ENCODE data around the gene CNDP1.
"Not testable (repeated sequence)": the region's sequence is repeated elsewhere in the genome, so short reads cannot be mapped to it uniquely, and the experiment has no call there.

The CNDP1 gene

DNA sequence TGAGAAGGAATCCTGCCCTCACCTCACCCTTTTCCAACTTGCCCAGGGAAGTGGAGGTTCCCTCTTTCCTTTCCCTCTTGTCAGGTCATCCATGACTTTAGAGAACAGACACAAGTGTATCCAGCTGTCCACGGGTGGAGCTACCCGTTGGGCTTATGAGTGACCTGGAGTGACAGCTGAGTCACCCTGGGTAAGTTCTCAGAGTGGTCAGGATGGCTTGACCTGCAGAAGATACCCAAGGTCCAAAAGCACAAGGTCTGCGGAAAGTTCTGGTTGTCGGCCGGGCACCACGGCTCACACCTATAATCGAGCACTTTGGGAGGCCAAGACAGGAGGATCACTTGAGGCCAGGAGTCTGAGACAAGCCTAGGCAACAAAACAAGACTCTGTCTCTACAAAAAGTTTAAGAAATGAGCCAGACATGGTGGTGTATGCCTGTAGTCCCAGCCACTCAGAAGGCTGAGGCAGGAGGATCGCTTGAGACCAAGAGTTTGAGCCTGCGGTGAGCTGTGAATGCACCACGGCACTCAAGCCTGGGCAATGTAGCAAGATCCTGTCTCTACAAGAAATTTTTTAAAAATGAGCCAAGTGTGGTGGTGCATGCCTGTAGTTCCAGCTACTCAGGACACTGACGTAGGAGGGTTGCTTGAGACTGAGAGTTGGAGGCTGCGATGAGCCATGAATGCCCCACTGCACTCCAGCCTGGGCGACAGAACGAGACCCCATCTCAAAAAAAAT is 14.0 kb upstream of the CNDP1 start:
- no peak for DNase-seq (ENCODE audit: low read depth in 2 of 2)

DNA sequence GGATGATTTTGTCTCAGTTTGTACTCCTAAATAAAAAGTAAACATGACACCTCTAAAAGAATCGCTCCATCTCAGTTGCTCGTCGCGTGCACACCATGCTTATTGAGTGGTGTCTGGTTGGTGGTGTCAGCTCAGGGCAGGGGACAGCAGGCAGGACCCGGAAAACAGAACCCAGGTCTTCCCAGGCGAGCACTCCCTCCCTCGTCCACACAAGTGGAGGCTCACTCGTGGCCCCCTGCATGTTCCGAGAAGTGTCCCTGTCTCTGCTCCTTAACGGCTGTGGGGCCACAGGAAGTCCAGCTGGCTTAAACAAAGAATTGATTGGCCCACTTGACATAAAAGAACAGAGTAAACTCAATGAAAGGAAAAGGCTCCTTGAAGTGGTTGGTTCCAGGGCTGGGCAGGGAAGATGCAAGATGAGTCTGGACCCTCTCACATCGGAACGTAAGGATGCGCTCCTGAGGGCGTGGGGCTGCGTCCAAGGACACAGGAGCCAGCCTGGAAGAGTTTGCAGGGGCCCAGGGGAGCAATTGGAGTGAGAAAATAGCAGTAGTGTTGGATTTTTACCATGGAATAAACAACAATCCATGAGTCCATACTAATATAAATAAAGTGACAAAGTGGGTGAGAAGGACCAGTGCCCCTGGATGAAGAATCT is 13.1 kb upstream of the CNDP1 start:
- no peak for DNase-seq (ENCODE audit: low read depth in 2 of 2)

DNA sequence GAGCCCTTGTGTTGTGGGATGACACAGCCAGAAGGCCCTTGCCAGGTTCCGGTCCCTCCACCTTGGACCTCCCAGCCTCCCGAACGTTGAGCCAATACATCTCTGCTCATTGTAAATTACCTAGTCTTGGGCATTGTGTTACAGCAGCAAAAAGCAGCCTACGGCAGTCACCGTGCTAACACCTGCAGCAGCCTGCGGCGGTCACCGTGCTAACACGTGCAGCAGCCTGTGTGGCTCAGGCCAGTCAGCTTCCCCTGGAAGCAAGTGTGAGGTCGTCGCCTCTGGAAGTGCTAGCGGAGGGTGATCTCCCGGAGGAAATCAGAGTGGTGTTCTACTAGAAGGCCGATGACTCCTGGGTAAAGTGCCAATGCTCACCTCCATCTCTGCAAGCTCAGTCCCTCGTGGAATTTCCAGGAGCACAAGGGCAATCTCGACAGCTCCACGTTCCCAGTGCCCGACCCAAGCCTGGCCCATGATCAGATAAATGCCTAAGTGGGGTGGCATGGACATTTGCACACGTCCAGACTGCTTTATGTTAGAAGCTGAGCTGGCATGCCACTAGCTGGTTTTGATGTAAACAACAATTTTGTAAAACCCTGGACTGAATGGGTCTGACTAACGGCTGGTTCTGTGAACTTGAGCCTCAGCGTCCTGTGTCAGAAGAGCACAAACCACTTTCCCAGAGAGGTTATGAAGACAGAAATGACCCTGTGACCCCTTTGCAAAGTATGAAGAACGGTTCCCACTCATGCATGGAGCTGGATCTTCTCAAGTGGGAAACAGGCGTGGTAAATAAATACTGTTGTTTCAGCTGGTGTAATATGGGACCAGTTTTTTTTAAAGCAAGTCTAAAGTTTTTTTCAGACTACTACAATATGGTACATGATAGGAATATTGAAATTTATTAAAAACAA is 11.4 kb upstream of the CNDP1 start:
- DNase-seq (ENCODE audit: low read depth in 2 of 2): no peak

DNA sequence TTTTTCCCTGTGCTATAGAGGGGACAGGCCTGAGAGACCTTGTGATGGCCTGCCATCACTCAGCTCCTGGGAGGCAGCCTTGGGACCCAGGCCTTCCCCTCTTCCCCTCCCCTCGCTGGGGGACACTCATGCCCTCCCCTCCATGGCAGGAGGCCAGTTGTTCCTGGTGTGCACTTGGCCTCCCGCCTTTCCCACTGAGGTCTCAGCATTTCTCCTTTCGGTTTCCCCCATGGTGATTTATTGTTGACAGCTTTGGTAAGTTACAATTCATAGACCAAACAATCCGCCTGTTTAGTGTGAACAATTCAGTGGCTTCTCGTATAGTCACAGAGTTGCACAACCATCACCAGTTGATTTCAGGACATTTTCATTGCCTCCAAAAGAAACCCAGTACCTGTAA is 10.2 kb upstream of the CNDP1 start:
- no peak for DNase-seq (ENCODE audit: low read depth in 2 of 2)

DNA sequence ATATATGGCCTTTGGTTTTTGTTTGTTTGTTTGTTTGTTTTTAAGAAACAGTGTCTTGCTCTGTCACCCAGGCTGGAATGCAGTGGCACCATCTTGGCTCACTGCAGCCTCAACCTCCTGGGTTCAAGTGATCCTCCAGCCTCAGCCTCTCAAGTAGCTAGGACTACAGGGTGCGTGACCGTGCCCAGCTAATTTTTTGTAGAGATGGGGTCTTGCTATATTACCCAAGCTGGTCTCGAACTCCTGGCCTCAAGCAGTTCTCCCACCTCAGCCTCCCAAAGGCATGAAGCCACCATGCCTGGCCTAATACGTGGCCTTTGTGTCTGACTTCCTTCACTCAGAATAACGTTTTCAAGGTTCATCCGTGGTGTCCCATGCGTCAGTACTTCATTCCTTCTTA is 9.4 kb upstream of the CNDP1 start:
- not testable (repeated sequence) for DNase-seq (ENCODE audit: low read depth in 2 of 2)

DNA sequence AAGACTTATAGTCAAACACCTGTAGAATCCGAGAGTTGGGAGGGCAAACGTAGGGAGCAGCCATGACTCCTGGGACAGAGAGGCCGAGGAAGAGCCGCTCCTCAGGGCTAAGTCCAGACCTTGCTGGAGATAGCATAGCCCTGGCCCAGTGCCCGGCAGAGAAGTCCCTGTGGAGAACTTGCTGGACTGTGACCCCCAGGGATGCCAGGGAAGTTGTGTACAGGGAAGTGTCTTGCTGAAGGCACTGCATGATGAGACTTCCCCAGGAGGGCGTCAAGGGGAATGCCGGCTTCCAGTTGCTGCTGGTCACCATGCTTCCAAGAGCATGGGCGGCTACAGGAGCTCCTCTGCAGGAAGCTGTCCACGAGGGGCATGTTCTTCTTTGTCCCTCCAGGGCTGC is 8.6 kb upstream of the CNDP1 start:
- no peak for DNase-seq (ENCODE audit: low read depth in 2 of 2)

DNA sequence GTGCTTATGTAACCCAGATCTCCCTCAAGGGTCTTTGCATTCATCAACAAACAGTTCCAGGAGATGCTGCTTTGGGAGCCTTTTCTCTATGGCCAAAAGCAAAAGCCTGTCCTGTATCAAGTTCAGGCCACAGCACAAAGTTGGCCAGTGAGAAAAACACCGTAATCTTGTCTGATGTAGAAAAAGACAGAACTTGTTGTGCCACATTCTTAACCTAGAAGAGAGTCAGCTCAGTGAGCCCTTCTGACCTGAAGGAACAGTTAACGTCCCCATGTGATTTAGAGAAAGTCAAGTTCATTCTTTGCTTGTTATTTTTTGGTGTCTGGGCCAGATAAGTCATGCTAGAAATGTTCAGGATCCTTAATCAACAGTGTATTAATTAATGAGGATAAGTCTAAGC is 7.8 kb upstream of the CNDP1 start:
- DNase-seq (ENCODE audit: low read depth in 2 of 2): no peak

DNA sequence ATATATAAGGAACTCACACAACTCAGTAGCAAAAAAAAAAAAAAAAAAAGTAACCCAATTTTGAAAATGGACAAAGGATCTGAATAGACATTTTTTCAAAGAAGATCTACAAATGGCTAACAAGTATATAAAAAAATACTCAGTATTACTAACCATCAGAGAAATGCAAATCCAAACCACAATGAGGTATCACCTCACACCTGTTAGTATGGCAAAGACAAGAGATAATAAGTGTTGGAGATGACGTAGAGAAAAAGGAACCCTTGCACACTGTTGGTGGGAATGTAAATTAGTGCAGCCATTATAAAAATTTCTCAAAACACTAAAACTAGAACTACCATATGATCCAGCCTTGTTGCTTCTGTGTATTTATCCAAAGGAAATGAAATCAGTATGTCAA is 5.8 kb upstream of the CNDP1 start:
- DNase-seq (ENCODE audit: low read depth in 2 of 2): no peak

DNA sequence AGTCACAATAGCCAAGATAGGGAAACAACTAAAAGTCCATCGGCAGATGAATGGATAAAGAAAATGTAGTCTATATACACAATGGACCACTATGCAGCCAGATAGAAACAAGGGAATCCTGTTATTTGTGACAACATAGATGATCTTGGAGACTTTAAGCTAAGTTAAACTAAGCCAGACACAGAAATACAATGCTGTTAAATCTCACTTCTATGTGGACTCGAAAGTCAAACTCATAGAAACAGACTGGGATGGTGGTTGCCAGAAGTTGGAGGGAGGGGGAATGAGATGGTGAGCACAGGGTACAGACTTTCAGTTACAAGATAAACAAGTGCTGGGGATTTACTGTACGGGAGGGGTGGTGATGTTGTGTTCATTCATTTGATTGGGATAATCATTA is 5.4 kb upstream of the CNDP1 start:
- no peak for DNase-seq (ENCODE audit: low read depth in 2 of 2)

DNA sequence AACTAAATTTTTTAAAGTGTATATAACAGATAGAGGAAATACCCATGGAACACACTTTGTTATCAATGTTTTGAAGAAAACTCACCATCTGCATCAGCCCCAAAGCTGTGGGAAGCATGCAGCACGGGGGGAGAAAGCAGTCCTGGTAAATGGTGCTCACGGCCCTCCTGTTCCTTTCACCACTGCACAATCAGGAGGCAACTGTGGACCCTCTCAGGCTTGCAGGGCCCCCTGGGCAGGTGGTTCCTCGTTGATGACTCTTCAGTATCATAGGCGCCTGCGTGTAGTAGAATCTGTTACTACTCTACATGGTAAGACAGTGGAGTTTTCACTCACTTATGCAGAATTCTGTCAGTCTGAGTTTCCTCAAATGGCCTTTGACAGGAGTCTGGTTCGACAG is 4.9 kb upstream of the CNDP1 start:
- no peak for DNase-seq (ENCODE audit: low read depth in 2 of 2)

DNA sequence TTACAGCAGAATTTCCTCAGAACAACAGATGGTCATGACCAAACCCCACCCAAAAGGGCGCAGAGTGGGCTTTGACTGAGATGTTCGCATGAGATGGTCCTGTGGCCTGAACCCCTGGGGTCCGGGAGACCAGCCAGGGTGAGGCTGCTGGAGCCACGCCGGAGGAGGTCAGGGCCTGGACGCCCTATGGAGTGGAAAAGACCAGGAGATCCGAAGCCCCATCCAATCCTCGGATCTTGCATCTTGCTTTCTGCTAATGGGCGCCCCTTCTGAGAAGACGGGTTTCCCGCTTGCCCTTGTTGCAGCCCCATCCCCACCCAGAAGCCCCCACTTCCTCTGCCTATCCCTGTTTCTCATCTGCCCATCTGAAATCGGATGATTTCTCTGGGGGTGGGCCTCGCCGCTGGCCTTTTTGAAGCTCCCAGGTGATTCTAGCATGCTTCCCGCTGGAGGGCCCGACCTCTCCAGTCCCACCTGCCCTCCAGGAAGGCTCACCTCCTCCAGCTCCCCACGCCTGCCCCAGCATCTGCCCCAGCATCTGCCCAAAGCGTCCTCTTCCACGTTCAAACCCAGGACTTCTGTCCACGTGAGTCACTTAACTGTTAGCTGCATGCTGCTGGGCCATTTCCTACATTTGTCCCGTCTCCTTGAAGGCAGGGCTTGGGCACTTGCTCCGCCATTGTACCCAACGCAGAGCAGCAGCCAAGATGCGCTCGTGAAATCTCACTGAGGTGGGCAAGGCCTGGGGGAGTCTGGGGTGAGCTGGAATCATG is 4.3 kb upstream of the CNDP1 start:
- no peak for DNase-seq (ENCODE audit: low read depth in 2 of 2)

DNA sequence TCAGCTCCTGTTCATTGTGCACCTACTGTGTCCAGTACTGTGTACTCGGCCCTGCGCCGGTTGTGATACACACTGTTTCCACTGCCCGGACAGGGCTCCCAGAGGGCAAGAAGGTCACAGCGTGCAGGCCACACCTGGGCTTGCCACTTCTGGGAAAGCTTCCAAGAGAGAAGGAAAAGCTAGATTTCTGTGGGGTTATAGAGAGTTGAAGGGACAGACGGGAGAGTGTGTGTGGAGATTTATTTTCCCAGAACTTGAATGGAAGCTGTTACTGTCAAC is 3.8 kb upstream of the CNDP1 start:
- no peak for DNase-seq (ENCODE audit: low read depth in 2 of 2)

DNA sequence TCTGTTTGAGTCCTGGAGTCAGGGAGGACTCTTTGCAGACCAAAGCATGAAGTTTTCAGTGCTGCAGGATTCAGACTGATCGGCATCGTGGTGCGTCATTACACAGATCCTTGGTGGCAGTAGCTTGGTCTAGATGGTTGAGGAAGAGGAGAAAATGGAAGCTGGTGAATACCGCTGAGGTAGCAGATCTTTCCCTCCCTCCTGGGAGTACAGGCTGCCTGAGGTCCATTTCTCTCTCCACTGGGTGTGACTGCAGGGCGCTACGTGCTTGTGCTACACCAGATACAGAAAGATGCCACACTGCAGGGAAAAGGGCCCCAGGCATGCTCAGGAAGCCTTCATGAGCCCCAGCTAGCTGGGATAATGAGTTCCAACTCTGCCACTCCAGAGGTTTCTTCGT is 3.3 kb upstream of the CNDP1 start:
- no peak for DNase-seq (ENCODE audit: low read depth in 2 of 2)

DNA sequence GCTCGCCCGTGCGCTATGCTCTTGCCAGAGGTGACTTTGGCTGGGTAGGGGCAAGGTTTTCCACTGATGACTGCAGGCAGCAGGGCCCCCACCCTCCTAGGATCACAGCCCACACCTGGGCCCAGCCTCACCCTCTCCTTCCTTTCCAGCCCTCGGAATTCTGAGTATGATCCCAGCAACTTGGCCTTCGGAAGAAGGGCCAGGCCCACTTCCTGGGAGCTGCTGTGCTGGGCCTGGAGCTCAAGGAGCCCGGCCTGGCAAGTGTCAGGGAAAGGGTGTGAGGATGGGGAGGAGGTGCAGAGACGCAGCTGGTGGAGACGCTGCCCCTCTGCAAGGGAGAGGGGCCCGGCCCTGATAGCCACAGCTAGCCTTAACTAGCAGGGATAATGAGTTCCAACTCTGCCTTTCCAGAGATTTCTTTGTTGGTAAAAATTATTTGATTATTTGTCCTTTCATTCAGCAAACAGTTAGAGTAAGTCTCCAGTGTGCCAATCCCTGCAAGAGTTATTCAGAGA is 1.7 kb upstream of the CNDP1 start:
- DNase-seq (ENCODE audit: low read depth in 2 of 2): no peak

DNA sequence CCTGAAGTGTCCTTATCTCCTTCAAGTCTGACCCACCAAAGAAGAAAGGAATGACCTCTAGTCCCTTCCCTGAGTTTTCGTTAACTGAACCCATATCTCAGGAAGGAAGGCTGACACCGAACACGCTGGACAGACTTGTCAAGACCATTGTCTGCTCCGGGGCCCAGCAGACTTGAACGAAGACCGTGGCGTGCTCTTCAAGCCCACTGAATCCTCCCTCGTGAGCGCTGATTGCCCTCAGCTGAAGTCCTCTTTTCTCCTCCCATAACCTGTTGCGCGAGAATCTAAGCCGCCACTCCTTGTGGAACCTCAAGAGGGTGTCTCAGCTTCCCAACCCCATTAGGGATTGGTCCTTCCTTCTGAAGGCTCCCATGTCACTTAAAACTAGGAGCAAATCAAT is 634 bp upstream of the CNDP1 start:
- no peak for DNase-seq (ENCODE audit: low read depth in 2 of 2)

DNA sequence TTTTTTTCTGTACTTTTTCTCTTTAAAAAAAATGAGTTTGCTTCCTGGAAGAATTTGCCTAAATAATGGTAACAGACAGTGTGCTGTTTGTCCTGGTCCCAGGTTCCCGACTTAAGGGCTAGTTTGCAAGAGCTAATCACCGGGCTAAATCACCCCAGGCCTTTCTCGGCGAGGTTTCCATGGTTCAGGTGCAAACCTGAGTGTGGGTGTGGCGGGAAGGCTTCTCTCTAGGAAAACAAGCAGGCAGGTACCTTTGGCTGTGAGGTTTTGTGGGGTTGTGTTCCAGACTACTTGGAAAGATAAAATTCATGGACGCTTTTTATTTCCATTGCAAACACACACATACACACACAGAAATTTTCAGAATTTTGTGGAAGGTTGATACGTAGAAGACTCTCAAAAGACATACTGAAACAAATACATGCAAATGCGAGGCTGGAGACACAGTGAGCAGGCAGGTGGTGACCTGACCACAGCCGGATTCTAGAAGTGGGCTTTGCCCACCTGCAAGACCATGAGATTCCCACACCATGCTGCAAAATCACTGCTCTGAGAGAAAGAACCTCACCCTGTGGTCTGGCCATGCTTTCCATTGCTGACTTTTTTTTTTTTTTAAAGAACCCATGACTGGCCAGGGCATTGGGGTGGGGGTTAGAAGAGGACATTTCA is 815 bp downstream of the CNDP1 start:
- no peak for DNase-seq (ENCODE audit: low read depth in 2 of 2)

DNA sequence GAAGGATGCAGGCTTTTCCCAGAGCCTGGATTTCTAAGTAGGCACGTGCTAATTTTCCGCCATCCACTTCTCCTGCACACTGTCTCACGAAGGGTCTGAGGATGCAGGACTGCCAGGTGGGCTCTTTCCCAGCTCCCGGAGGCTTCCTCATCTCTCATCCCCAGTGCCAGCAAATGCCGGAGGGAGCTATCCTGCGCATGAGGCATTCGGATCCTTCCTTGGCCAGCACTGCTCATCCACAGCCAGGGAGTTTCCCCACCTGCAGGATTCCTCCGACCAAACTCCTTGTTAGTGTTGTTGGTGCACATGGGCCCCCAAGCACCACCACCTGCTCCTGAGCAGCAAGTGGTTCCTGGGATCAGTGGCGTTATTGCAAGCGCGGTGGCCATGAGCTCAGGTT is 5.0 kb downstream of the CNDP1 start:
- no peak for DNase-seq (ENCODE audit: low read depth in 2 of 2)

DNA sequence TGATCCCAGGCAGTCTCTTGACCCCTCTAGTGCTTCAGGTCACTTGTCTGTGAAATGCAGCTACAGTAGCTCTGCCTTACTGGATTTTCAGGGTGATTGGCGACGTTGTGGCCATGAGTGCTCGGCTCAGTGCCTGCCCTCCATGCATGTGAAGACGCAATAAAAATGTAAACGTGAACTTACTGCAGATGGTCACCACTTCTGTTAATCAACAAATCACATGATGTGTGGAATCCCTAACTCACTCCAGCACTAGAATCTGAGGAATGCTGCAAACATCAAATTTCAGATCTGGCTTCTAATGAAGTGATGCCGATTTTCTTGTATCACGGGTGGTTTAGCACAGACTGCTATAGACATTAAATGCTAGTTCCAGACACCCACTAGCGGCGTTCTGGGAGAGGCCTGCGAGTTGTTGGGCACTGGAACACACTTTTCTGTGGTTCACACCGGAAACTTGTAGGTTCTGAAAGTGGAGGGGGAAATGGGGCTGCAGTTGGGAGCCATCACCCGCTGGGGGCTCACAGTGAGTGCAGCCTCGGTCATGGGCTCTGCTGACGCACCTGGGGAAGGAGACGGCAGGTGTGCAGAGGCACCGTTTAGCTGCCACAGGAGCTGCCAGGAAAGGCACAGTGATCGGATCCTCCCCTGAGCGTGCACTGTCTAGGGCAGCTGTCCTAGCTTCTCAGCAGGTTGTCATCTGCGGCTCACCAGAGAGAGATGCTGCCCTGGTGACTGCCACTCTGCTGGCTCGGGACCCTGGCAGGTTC is 6.5 kb downstream of the CNDP1 start:
- no peak for DNase-seq (ENCODE audit: low read depth in 2 of 2)

DNA sequence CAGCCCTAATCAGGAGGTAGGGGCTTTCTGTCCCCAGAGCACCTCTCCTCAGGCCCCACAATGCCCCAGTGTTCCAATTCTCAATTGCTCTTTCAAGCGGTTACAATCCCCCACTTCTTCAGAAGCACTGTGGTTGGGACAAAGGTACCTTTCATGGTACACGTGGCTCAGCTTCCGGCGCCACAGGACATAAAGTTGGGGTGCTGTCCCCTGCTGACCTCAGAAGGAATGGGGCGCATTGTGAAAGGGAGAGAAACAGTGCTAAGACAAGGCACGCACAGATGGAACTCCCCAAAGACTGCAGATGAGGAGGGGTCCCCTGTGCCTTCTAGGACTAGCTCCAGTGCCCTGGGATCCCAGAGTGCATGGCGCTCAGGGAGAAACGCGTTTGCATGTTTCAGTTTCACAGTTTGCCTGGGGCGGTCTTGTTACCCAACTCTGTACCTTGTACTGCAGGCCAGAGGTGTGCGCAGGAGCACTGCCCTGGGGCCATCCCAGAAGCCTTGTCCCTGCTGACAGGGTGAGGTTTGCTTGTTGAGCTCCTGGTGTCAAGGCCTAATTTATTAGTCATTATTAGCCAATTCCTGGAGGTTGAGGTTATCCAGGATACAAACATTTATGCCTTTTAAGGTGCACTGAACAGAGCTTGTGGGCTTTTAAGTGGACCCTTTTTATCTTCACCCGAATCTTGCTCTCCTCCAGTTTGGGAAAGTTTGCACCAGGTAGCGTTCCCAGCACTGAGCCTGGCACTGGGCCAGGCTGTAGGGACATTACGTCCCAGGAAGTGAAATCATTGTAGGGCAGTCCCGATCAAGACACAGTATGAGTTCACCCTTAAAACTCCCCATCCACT is 7.6 kb downstream of the CNDP1 start:
- DNase-seq (ENCODE audit: low read depth in 2 of 2): no peak

DNA sequence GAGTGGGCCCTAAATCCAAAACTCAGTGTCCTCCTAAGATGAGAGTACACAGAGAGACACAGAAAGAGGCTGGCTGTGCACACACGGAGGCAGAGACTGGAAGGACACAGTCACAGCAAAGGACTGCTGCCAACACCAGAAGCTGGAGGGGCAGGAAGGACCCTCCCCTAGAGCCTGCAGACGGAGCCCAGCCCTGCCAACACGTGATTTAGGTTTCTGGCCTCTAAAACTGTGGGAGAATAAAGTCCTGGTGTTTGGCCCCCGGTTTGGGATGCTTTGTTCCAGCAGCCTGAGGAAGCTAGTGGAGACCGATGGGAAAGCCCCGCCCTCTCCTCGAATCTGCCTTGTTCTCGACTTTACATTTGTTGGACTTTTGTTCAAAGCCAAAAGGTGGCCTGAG is 10.6 kb downstream of the CNDP1 start:
- DNase-seq (ENCODE audit: low read depth in 2 of 2): no peak

Data from stimulated activated CD8-positive, alpha-beta memory T cell treated with anti-CD3 and anti-CD28 coated beads, Interleukin-15, amount 100 ng/mL, for 48 hours (primary cell).